ENCODE results near the gene MXD4.

MXD4 gene

GRCh38 chr4:2252530-2253091 is 9.3 kb downstream of the MXD4 start:
- Mint-ChIP-seq H3K4me1 (peaks cover 32% of the 10 kb centered on the region), H3K9me3 (no peaks in the 10 kb centered on the region), H3K4me3 (peak overlapping the region; percentile 42), H3K36me3 (ENCODE audit: low read depth) (peaks cover 17% of the 10 kb centered on the region), H3K27me3 (ENCODE audit: low read depth, poor library complexity) (no peaks in the 10 kb centered on the region), H3K27ac (peak overlapping the region; percentile 42)
- DNase-seq = no peak
- TF ChIP-seq CTCF (IDR thresholded peaks at IDR 0.05) = no peak

- Mint-ChIP-seq H3K36me3 (ENCODE audit: low read depth) (peaks cover 17% of the 10 kb centered on the region), H3K9me3 (no peaks in the 10 kb centered on the region), H3K27me3 (ENCODE audit: low read depth, poor library complexity) (no peaks in the 10 kb centered on the region), H3K4me1 (peaks cover 27% of the 10 kb centered on the region), H3K4me3 (no peak overlapping the region), H3K27ac (no peak overlapping the region)
- TF ChIP-seq CTCF (IDR thresholded peaks at IDR 0.05) = no peak
- DNase-seq = no peak
Measured at GRCh38 chr4:2251795-2252529, 9.9 kb downstream of the MXD4 start.

DNA sequence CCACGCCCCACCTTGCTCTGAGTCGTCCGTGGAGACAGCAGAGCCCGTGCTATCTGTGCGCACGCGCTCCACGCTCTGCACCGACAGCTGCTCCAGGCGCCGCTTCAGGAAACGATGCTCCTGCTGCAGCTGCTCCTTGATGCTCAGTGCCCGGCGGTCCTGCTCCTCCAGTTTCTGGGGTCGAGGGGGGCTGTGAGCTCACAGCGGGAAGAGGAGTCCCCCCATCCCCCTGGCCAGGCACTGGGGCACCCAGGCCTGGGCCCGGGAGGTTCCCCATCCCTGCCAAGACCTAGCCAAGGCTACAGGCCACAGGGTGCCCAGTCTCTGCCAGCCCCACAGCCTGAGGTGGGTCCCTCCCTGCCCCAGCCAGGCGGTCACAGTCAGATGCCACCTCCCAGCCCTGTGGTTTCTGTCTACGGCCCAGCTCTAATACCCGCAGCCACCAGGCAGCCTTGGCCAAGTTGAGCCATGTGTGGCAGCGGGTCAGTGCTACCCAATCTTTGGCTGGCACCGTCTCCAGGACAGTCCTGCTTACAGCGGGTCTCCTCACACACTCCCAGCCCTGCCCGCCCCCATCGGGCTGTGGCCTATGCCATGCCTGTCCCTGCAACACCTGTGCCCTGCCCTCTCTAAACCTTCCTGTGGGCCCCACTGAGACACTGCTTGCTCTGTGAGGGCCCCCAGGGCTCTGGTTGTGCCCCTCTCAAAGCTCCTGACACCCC is 10.7 kb downstream of the MXD4 start:
- peaks cover 28% of the 10 kb centered on the region for H3K4me1 Mint-ChIP-seq
- H3K27ac Mint-ChIP-seq = no peak overlapping the region
- peak; percentile 1 for DNase-seq
- no peak overlapping the region for H3K4me3 Mint-ChIP-seq
- H3K27me3 Mint-ChIP-seq (ENCODE audit: low read depth, poor library complexity) = no peaks in the 10 kb centered on the region
- no peak for TF ChIP-seq CTCF (IDR thresholded peaks at IDR 0.05)
- H3K36me3 Mint-ChIP-seq (ENCODE audit: low read depth) = peaks cover 17% of the 10 kb centered on the region
- no peaks in the 10 kb centered on the region for H3K9me3 Mint-ChIP-seq

DNA sequence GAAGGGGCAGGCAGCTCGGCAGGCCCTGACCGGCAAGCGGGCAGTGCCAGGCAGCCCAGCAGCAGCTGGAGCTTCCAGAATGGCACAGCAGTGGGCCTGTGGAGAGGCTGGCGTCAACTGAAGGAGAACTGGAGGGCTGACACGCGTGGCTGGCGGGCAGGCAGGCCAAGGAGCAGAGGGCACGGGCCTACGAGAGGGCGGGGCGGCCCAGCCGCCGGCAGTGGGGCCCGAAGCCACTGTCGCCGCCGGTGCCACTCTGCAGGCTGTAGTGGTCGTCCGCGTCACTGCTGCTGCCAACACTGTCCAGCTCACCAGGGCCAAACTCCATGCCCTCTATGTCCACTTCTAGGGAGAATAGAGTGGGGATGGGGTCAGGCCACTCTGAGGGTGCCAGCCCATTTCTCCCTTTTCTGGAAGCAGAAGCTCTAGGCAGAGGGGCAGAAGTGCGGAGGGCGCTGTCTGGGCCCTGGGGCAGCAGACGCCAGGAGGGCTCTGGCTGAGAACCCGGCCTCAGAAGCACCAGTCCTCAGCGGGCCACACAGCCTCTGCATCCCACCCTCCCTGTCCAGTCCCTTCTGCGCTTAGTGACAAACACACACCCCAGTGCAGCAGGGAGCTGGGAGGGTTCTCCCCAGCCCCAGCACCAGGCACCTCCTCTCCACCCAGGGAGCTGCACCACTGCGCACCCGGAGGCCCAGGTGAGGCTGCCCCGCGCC is 11.4 kb downstream of the MXD4 start:
- Mint-ChIP-seq H3K9me3 (no peaks in the 10 kb centered on the region), H3K27me3 (ENCODE audit: low read depth, poor library complexity) (no peaks in the 10 kb centered on the region), H3K4me1 (peaks cover 33% of the 10 kb centered on the region), H3K27ac (no peak overlapping the region), H3K36me3 (ENCODE audit: low read depth) (peaks cover 17% of the 10 kb centered on the region), H3K4me3 (no peak overlapping the region)
- TF ChIP-seq CTCF (IDR thresholded peaks at IDR 0.05) = no peak
- peak; percentile 1 for DNase-seq

GRCh38 chr4:2249526-2250356 is 12.2 kb downstream of the MXD4 start:
- Mint-ChIP-seq H3K9me3 (no peaks in the 10 kb centered on the region), H3K27ac (no peak overlapping the region), H3K4me1 (peaks cover 37% of the 10 kb centered on the region), H3K36me3 (ENCODE audit: low read depth) (peaks cover 17% of the 10 kb centered on the region), H3K4me3 (no peak overlapping the region), H3K27me3 (ENCODE audit: low read depth, poor library complexity) (no peaks in the 10 kb centered on the region)
- no peak for DNase-seq
- no peak for TF ChIP-seq CTCF (IDR thresholded peaks at IDR 0.05)

All from nephron progenitor cell (in vitro differentiated cells).